Neural crest cell (in vitro differentiated cells): Measurements from ENCODE around the gene UBE2O. TPM values are rescaled to one million over a fixed set of nuclear protein-coding genes. Genes with fewer than 3 reads are reported as not detected.

Experiments
- DNase-seq: peaks from one replicate; pipeline ENCODE4 v3.0.0; 2021; ENCODE audit warnings: low read depth, mixed read lengths, low spot score
- H3K27ac Mint-ChIP-seq: one replicate; pipeline ENCODE4 v1.8.0; 2021; ENCODE audit warnings: mild to moderate bottlenecking, mixed read lengths; ENCODE audit not compliant: unreplicated experiment
- H3K27me3 Mint-ChIP-seq: 2 replicates; pipeline ENCODE4 v1.8.0; 2021; ENCODE audit warnings: low read depth, mild to moderate bottlenecking, mixed read lengths
- H3K36me3 Mint-ChIP-seq: 2 replicates; pipeline ENCODE4 v1.8.0; 2021; ENCODE audit warnings: low read depth, mild to moderate bottlenecking, mixed read lengths
- H3K4me1 Mint-ChIP-seq: 2 replicates; pipeline ENCODE4 v1.8.0; 2021; ENCODE audit warnings: mixed read lengths
- H3K4me3 Mint-ChIP-seq: one replicate; pipeline ENCODE4 v1.8.0; 2021; ENCODE audit warnings: mild to moderate bottlenecking, mixed read lengths
- H3K9me3 Mint-ChIP-seq: 2 replicates; pipeline ENCODE4 v1.8.0; 2021; ENCODE audit warnings: mixed read lengths
- CTCF ChIP-seq: fragments of 200-600 bp; sonication (generic); conservative IDR thresholded peaks from 2 replicates; pipeline ENCODE4 v1.5.0; 2021; ENCODE audit warnings: antibody characterized with exemption, mild to moderate bottlenecking
- total RNA-seq: library from RNA; stranded (reverse); gene quantifications from 2 replicates; pipeline ENCODE4 v1.2.1, GENCODE V29; 2021

UBE2O gene
- total RNA-seq, 1 donor from 2014 or later: 71.4 TPM

GRCh38 chr17:76399175-76400172, 53.5 kb downstream of the UBE2O start:
- no peak for DNase-seq
- no peak for TF ChIP-seq CTCF
- H3K4me3 Mint-ChIP-seq: no peak overlapping the region
- no peaks in the 10 kb centered on the region for H3K27me3 Mint-ChIP-seq
- no peaks in the 10 kb centered on the region for H3K9me3 Mint-ChIP-seq
- peaks cover 5% of the 10 kb centered on the region for H3K4me1 Mint-ChIP-seq
- H3K27ac Mint-ChIP-seq: peak overlapping the region; percentile 69
- H3K36me3 Mint-ChIP-seq: peaks cover 25% of the 10 kb centered on the region

- Mint-ChIP-seq H3K27me3 (no peaks in the 10 kb centered on the region), H3K9me3 (no peaks in the 10 kb centered on the region), H3K4me3 (no peak overlapping the region), H3K4me1 (peaks cover 5% of the 10 kb centered on the region), H3K36me3 (peaks cover 25% of the 10 kb centered on the region), H3K27ac (no peak overlapping the region)
- no peak for DNase-seq
- TF ChIP-seq CTCF: no peak
Measured at GRCh38 chr17:76398523-76399174, 54.3 kb downstream of the UBE2O start.

- no peaks in the 10 kb centered on the region for H3K9me3 Mint-ChIP-seq
- peaks cover 26% of the 10 kb centered on the region for H3K36me3 Mint-ChIP-seq
- H3K4me3 Mint-ChIP-seq: peak overlapping the region; percentile 47
- TF ChIP-seq CTCF: peak; percentile 90
- no peak overlapping the region for H3K27ac Mint-ChIP-seq
- no peaks in the 10 kb centered on the region for H3K27me3 Mint-ChIP-seq
- DNase-seq: peak; percentile 96
- peaks cover 5% of the 10 kb centered on the region for H3K4me1 Mint-ChIP-seq
Measured at GRCh38 chr17:76397687-76398522, 55.0 kb downstream of the UBE2O start.

- no peak for TF ChIP-seq CTCF
- no peak for DNase-seq
- Mint-ChIP-seq H3K4me1 (peaks cover 5% of the 10 kb centered on the region), H3K27ac (no peak overlapping the region), H3K9me3 (no peaks in the 10 kb centered on the region), H3K36me3 (peaks cover 23% of the 10 kb centered on the region), H3K4me3 (no peak overlapping the region), H3K27me3 (no peaks in the 10 kb centered on the region)
Measured at GRCh38 chr17:76397184-76397583, 55.8 kb downstream of the UBE2O start.

GRCh38 chr17:76395980-76396379, 57.0 kb downstream of the UBE2O start:
- Mint-ChIP-seq H3K4me3 (no peak overlapping the region), H3K36me3 (peaks cover 15% of the 10 kb centered on the region), H3K9me3 (no peaks in the 10 kb centered on the region), H3K4me1 (peaks cover 5% of the 10 kb centered on the region), H3K27me3 (no peaks in the 10 kb centered on the region), H3K27ac (no peak overlapping the region)
- no peak for DNase-seq
- TF ChIP-seq CTCF: no peak
